Heart left ventricle (tissue), 13 donors: ENCODE data around the gene ROPN1L.

Experiments used
- CTCF ChIP-seq, 12 donors: fragments of 200-600 bp; sonication (generic) in 4 of 12; IDR thresholded peaks; one replicate each; pipeline versions ENCODE4 v1.5.0 to v1.8.0; 2018 to 2022; ENCODE audit warnings: antibody characterized with exemption in 12 of 12, mild to moderate bottlenecking in 5 of 12
- POLR2A ChIP-seq, 2 donors: fragments of 450-650 bp; IDR thresholded peaks; one replicate each; pipeline ENCODE4 v1.6.1; 2017; ENCODE audit warnings: antibody characterized with exemption in 2 of 2, mild to moderate bottlenecking in 2 of 2, moderate library complexity in 2 of 2
- donor health status: ischemic (EF 13 %, LVEDD 7.1; RV severe dilation, severe dysfunction).
- donor health status: DM: no; HTN: yes; CAD: no.
- donor health status: DM: no; HTN: no; CAD: no.
- donor health status: ischemic (EF 25% LVEDD 6.9; RV normal size, moderate dysfunction).
- donor health status: ischemic (EF 25% LVEDD 5.7; RV mildly dilated, moderate dysfunction).
- donor health status: ischemic (EF 35%, LVEDD 5.7; RV mildly dilated, moderate dysfunction).
- donor health status: nonischemic (EF 11% LVEDD 7.7; RV severe dilation, severe dysfunction).
- donor health status: DM: yes; HTN: yes; CAD: no.
- donor health status: PGD.
- donor health status: ischemic (EF 29% LVEDD 5.4; RV normal size, mild dysfunction).
- donor health status: nonischemic (EF 23%, LVEDD 6.1; RV moderate dilation, normal function).

DNA sequence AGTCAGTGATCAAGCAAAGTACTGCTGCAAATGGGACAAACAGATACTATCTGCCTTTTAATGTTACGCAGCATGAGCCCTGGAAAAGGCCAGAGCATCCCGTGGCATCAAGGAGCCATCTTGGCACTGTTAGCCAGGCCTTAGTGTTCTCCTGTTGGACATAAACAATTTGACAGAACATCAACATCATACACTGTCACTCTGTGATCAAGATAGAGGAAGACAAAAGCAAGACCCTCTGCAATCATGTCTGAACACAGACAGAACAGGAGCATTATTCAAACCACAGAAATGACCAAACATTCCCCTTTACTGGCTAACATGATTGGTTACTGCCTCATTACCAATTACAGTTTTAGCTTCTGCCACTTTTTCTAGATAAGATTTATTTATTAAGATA is 21.2 kb upstream of the ROPN1L start:
- no peak for TF ChIP-seq CTCF (IDR thresholded peaks at IDR 0.05)
- TF ChIP-seq POLR2A (IDR thresholded peaks at IDR 0.05) = no peak
